ENCODE measurements around the gene PSTPIP1. TPM values are rescaled to one million over a fixed set of nuclear protein-coding genes. Genes with fewer than 3 reads are reported as not detected.
A peak's percentile ranks its signal among the peaks of the same experiment; 100 is the strongest.

PSTPIP1 gene
- total and polyA plus RNA-seq, 2 of the 13 experiments (the other 11 are each of a cell fraction or from before 2014, with no cell fraction given) = 4.4 to 8.7 TPM

DNA sequence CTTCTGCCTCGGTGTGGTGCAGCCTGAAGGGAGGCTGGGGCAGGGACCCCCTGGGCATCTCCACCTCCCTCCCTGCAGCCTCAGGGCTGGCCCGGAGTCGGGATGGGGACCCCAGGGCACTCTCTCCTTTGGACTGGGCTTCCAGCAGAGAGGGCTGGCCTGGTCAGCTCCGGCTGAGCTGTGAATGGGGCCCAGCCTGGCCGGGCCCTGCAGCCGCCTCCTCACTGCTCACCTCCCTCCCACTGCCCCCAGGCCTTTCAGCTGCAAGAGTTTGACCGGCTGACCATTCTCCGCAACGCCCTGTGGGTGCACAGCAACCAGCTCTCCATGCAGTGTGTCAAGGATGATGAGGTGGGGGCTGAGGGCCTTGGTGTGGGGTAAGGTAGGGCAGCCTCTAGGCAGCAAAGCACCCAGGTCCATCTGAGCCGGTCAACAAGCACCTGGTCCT, 36.0 kb downstream of the PSTPIP1 start:
- no peak for FAIRE-seq
- peaks cover 47% of the 10 kb centered on the region for H3K4me1 ChIP-seq (ENCODE audit: insufficient read depth, low read length)
- in situ Hi-C loops (cut with HindIII; ENCODE audit: extremely low pct_ligation_motif_present, low pct_unique_long_range_greater_than_20kb) (loop anchor here (10.0 kb wide), 1 partner anchor 126 kb away; the partner anchor contains the start of gene SCAPER), intact Hi-C loops (cut with micrococcal nuclease; ENCODE audit: unreplicated experiment) (loop anchor here (5.0 kb wide), 1 partner anchor 129 kb away; no protein-coding TSS in a partner anchor)
- WGBS (ENCODE audit: low lambda C conversion rate) = 0% methylated on average over 2 of the region's 10 CpGs
- peak overlapping the region; percentile 66 to 81 (median 74) for H3K4me3 ChIP-seq (replicated peaks in 1 of 3; ENCODE audit: insufficient read depth in 1 of 3, low read depth in 2 of 3, low read length in 3 of 3)
- peak overlapping the region; percentile 69 for H2AFZ ChIP-seq (ENCODE audit: low read length)
- peak; percentile 20 for TF ChIP-seq RBM39 (IDR thresholded peaks at IDR 0.05; ENCODE audit: low read depth, low read length, poor library complexity, severe bottlenecking)
- TF ChIP-seq, protein P1, sequence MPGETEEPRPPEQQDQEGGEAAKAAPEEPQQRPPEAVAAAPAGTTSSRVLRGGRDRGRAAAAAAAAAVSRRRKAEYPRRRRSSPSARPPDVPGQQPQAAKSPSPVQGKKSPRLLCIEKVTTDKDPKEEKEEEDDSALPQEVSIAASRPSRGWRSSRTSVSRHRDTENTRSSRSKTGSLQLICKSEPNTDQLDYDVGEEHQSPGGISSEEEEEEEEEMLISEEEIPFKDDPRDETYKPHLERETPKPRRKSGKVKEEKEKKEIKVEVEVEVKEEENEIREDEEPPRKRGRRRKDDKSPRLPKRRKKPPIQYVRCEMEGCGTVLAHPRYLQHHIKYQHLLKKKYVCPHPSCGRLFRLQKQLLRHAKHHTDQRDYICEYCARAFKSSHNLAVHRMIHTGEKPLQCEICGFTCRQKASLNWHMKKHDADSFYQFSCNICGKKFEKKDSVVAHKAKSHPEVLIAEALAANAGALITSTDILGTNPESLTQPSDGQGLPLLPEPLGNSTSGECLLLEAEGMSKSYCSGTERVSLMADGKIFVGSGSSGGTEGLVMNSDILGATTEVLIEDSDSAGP (CRISPR knock-in tag; IDR thresholded peaks at IDR 0.05; ENCODE audit: borderline replicate concordance) = 0 out of 2 replicates have a peak, but pooled peaks have one; percentile 5
- TF ChIP-seq MZF1 (CRISPR knock-in tag; IDR thresholded peaks at IDR 0.05; ENCODE audit: borderline replicate concordance) = 0 out of 2 replicates have a peak, but pooled peaks have one; percentile 48
- peak; percentile 37; the same call in 1 of the 2 replicates for TF ChIP-seq HES4 (CRISPR knock-in tag; IDR thresholded peaks at IDR 0.05; ENCODE audit: borderline replicate concordance)
- TF ChIP-seq, protein P2, sequence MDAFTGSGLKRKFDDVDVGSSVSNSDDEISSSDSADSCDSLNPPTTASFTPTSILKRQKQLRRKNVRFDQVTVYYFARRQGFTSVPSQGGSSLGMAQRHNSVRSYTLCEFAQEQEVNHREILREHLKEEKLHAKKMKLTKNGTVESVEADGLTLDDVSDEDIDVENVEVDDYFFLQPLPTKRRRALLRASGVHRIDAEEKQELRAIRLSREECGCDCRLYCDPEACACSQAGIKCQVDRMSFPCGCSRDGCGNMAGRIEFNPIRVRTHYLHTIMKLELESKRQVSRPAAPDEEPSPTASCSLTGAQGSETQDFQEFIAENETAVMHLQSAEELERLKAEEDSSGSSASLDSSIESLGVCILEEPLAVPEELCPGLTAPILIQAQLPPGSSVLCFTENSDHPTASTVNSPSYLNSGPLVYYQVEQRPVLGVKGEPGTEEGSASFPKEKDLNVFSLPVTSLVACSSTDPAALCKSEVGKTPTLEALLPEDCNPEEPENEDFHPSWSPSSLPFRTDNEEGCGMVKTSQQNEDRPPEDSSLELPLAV (CRISPR knock-in tag; conservative IDR thresholded peaks at IDR 0.05; ENCODE audit: low read depth) = no peak
- TF ChIP-seq ZFX (CRISPR knock-in tag; IDR thresholded peaks at IDR 0.05; ENCODE audit: low read depth) = peak; percentile 33; the same call in 1 of the 2 replicates
- 0 out of 2 replicates have a peak, but pooled peaks have one; percentile 14 for TF ChIP-seq KDM5B (CRISPR knock-in tag; IDR thresholded peaks at IDR 0.05; ENCODE audit: borderline replicate concordance)
- 0 out of 2 replicates have a peak, but pooled peaks have one; percentile 9 for TF ChIP-seq ZSCAN25 (CRISPR knock-in tag; IDR thresholded peaks at IDR 0.05)
- TF ChIP-seq, protein P3, sequence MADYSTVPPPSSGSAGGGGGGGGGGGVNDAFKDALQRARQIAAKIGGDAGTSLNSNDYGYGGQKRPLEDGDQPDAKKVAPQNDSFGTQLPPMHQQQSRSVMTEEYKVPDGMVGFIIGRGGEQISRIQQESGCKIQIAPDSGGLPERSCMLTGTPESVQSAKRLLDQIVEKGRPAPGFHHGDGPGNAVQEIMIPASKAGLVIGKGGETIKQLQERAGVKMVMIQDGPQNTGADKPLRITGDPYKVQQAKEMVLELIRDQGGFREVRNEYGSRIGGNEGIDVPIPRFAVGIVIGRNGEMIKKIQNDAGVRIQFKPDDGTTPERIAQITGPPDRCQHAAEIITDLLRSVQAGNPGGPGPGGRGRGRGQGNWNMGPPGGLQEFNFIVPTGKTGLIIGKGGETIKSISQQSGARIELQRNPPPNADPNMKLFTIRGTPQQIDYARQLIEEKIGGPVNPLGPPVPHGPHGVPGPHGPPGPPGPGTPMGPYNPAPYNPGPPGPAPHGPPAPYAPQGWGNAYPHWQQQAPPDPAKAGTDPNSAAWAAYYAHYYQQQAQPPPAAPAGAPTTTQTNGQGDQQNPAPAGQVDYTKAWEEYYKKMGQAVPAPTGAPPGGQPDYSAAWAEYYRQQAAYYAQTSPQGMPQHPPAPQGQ (CRISPR knock-in tag; IDR thresholded peaks at IDR 0.05; ENCODE audit: borderline replicate concordance) = no peak
- CTCF ChIA-PET (ENCODE audit: low intra/inter-chr PET ratio, low total read pairs) = no interaction called here
- no peak for DNase-seq (ENCODE audit: low spot score)
- H3K4me2 ChIP-seq (ENCODE audit: low read depth, low read length) = peak overlapping the region; percentile 97
- ATAC-seq = peak; percentile 32
- H3K9me3 ChIP-seq (ENCODE audit: low read length) = no peaks in the 10 kb centered on the region
- H3K27me3 ChIP-seq (ENCODE audit: control insufficient read depth in 1 of 2, insufficient read depth in 2 of 2, low read length in 2 of 2) = peaks cover 4 to 20% of the 10 kb centered on the region in 2 experiments; a peak in 4 of 5 replicates
- H4K20me1 ChIP-seq (ENCODE audit: insufficient read depth, low read length) = no peaks in the 10 kb centered on the region
- H3K9ac ChIP-seq (ENCODE audit: insufficient read depth, low read depth, low read length) = peak overlapping the region; percentile 66
- BruUV-seq (replicated peaks) = no TSS peak
- no peak overlapping the region for H3K27ac ChIP-seq (ENCODE audit: extremely low read length, insufficient read depth, low read length)
- H3K36me3 ChIP-seq (replicated peaks in 1 of 2; ENCODE audit: control insufficient read depth in 1 of 2, insufficient read depth in 2 of 2, low read length in 2 of 2) = peaks cover 0 to 2% of the 10 kb centered on the region in 2 experiments; a peak in 1 of 5 replicates
- no peaks in the 10 kb centered on the region for H3K79me2 ChIP-seq (ENCODE audit: insufficient read depth, low read length)
- POLR2A ChIA-PET = interaction anchor here (1.0 to 1.5 kb wide), 3 partner anchors 36 to 512 kb away, joined by 3 read pairs; no protein-coding TSS in a partner anchor

All from HepG2 (cell line).